HEK293 (cell line): ENCODE results near the gene UGT1A4.

Experiments
- CTCF ChIA-PET: fragments of 350-600 bp; formaldehyde crosslinking; extraction: SDS; loops from one replicate; lab custom pipeline; 2021; ENCODE audit warnings: antibody characterized with exemption; lab: Yijun Ruan, JAX
- POLR2A ChIA-PET: fragments of 300-600 bp; formaldehyde crosslinking; extraction: SDS; loops from one replicate; lab custom pipeline; 2020; ENCODE audit warnings: antibody characterized with exemption, inconsistent platforms; lab: Yijun Ruan, JAX
- H3K27ac ChIP-seq: fragments of 200-500 bp; sonication (Bioruptor generic); 2 replicates; pipeline ENCODE4 v1.5.1; 2014; ENCODE audit warnings: low read depth, low read length, control low read depth, inconsistent platforms; ENCODE audit errors: extremely low read depth
- H3K36me3 ChIP-seq, 2 experiments: fragments of 200-500 bp in 1 of 2; sonication (Bioruptor generic) in 1 of 2; 1 replicate in 1 of 2; 2 replicates in 1 of 2; pipeline ENCODE4 v1.5.1; 2014 to 2017; ENCODE audit warnings: inconsistent platforms in 2 of 2, low read length in 2 of 2; ENCODE audit not compliant: control insufficient read depth in 2 of 2, insufficient read depth in 1 of 2
- H3K4me1 ChIP-seq: fragments of 200-500 bp; sonication (Bioruptor generic); 2 replicates; pipeline ENCODE4 v1.5.1; 2014; ENCODE audit warnings: mild to moderate bottlenecking, low read length, inconsistent platforms; ENCODE audit not compliant: control insufficient read depth, insufficient read depth
- H3K4me3 ChIP-seq: 2 replicates; pipeline ENCODE4 v1.5.1; 2011; ENCODE audit warnings: low read depth, mild to moderate bottlenecking, control low read depth, low read length, moderate library complexity
- H3K9me3 ChIP-seq: fragments of 200-500 bp; sonication (Bioruptor generic); 2 replicates; pipeline ENCODE4 v1.5.1; 2014; ENCODE audit warnings: low read depth, low read length, inconsistent platforms; ENCODE audit not compliant: control insufficient read depth, insufficient read depth
- AEBP2 ChIP-seq: fragments of 450-650 bp; formaldehyde crosslinking; IDR thresholded peaks from 2 replicates; pipeline ENCODE4 v1.5.1; 2016; ENCODE audit warnings: missing biosample characterization, missing genetic modification characterization, borderline replicate concordance
- BCL11B ChIP-seq: fragments of 450-650 bp; formaldehyde crosslinking; IDR thresholded peaks from 2 replicates; pipeline ENCODE4 v1.5.1; 2016; ENCODE audit warnings: low read depth, missing biosample characterization, missing genetic modification characterization
- GLI2 ChIP-seq: fragments of 450-650 bp; formaldehyde crosslinking; IDR thresholded peaks from 2 replicates; pipeline ENCODE4; 2017; ENCODE audit warnings: missing biosample characterization, missing genetic modification characterization, low read depth, borderline replicate concordance
- SP7 ChIP-seq: fragments of 450-650 bp; formaldehyde crosslinking; IDR thresholded peaks from 2 replicates; pipeline ENCODE4 v1.5.1; 2016; ENCODE audit warnings: missing biosample characterization, missing genetic modification characterization
- ZBTB44 ChIP-seq: fragments of 450-650 bp; IDR thresholded peaks from 2 replicates; pipeline ENCODE4 v1.5.1; 2018; ENCODE audit warnings: missing biosample characterization, mild to moderate bottlenecking, missing genetic modification characterization
- ZFP69B ChIP-seq: fragments of 450-650 bp; formaldehyde crosslinking; IDR thresholded peaks from 2 replicates; pipeline ENCODE4 v1.5.1; 2016; ENCODE audit warnings: missing biosample characterization, missing genetic modification characterization
- ZNF157 ChIP-seq: fragments of 450-650 bp; formaldehyde crosslinking; IDR thresholded peaks from 2 replicates; pipeline ENCODE4 v1.5.1; 2016; ENCODE audit warnings: missing biosample characterization, missing genetic modification characterization
- ZNF214 ChIP-seq: fragments of 450-650 bp; formaldehyde crosslinking; IDR thresholded peaks from 2 replicates; pipeline ENCODE4 v1.5.1; 2017; ENCODE audit warnings: missing biosample characterization, mild to moderate bottlenecking, missing genetic modification characterization, borderline replicate concordance
- ZNF341 ChIP-seq: fragments of 450-650 bp; formaldehyde crosslinking; IDR thresholded peaks from 2 replicates; pipeline ENCODE4; 2016; ENCODE audit warnings: low read depth, missing biosample characterization, missing genetic modification characterization
- ZNF350 ChIP-seq: fragments of 450-650 bp; formaldehyde crosslinking; IDR thresholded peaks from 2 replicates; pipeline ENCODE4 v1.5.0; 2017; ENCODE audit warnings: missing biosample characterization, mild to moderate bottlenecking, missing genetic modification characterization
- ZNF449 ChIP-seq: fragments of 450-650 bp; formaldehyde crosslinking; IDR thresholded peaks from 2 replicates; pipeline ENCODE4 v1.5.1; 2017; ENCODE audit warnings: missing biosample characterization, mild to moderate bottlenecking, missing genetic modification characterization, moderate library complexity
- ZNF544 ChIP-seq: fragments of 450-650 bp; formaldehyde crosslinking; IDR thresholded peaks from 2 replicates; pipeline ENCODE4 v1.5.0; 2017; ENCODE audit warnings: missing biosample characterization, missing genetic modification characterization
- ZNF548 ChIP-seq: fragments of 450-650 bp; formaldehyde crosslinking; IDR thresholded peaks from 2 replicates; pipeline ENCODE4 v1.5.1; 2016; ENCODE audit warnings: missing biosample characterization, missing genetic modification characterization
- ZNF645 ChIP-seq: fragments of 450-650 bp; formaldehyde crosslinking; IDR thresholded peaks from 2 replicates; pipeline ENCODE4; 2016; ENCODE audit warnings: missing biosample characterization, missing genetic modification characterization
- ZSCAN4 ChIP-seq: fragments of 450-650 bp; formaldehyde crosslinking; IDR thresholded peaks from 2 replicates; pipeline ENCODE4 v1.5.1; 2017; ENCODE audit warnings: missing biosample characterization, missing genetic modification characterization

Gene UGT1A4

GRCh38 chr2:233794128-233794658 lies 75.7 kb downstream of the UGT1A4 start:
- ChIA-PET POLR2A (no interaction called here), CTCF (no interaction called here)
- no peaks in the 10 kb centered on the region for H3K4me1 ChIP-seq
- H3K9me3 ChIP-seq = no peaks in the 10 kb centered on the region
- no peak overlapping the region for H3K27ac ChIP-seq
- H3K36me3 ChIP-seq = no peaks in the 10 kb centered on the region
- TF ChIP-seq ZNF645 (tag by site-specific recombination) (no peak), ZNF214 (tag by site-specific recombination) (no peak)
- H3K4me3 ChIP-seq = no peak overlapping the region

GRCh38 chr2:233795735-233796171 lies 77.2 kb downstream of the UGT1A4 start:
- Histone ChIP-seq H3K4me1 (no peaks in the 10 kb centered on the region), H3K9me3 (no peaks in the 10 kb centered on the region), H3K27ac (no peak overlapping the region), H3K36me3 (no peaks in the 10 kb centered on the region)
- POLR2A ChIA-PET = no interaction called here
- TF ChIP-seq ZNF157 (tag by site-specific recombination) (no peak), ZNF544 (tag by site-specific recombination) (no peak), GLI2 (tag by site-specific recombination) (no peak), ZNF350 (tag by site-specific recombination) (no peak), ZNF214 (tag by site-specific recombination) (no peak), AEBP2 (no peak), ZFP69B (tag by site-specific recombination) (no peak), ZSCAN4 (tag by site-specific recombination) (no peak), BCL11B (no peak), ZNF449 (tag by site-specific recombination) (no peak), ZNF341 (no peak), ZNF548 (tag by site-specific recombination) (no peak), SP7 (no peak), ZBTB44 (no peak)
- TF ChIP-seq, all 188 proteins: peak for 0
- CTCF ChIA-PET = no interaction called here
- H3K4me3 ChIP-seq = no peak overlapping the region
